DND-41 (cell line): ENCODE measurements around the gene TFCP2L1.

Experiments used
- ATAC-seq: fragments of 200-7000 bp; cut with Tn5 transposase; 3 replicates; pipeline ENCODE4 v1.9.1; 2021; ENCODE audit warnings: low read depth; ENCODE audit not compliant: insufficient read depth
- DNase-seq: peaks from one replicate; pipeline ENCODE4 v3.0.0-alpha.2; 2020
- H2AFZ ChIP-seq: 2 replicates; pipeline ENCODE4 v1.6.0; 2012; ENCODE audit warnings: low read depth, low read length
- H3K27ac ChIP-seq: 2 replicates; pipeline ENCODE4 v1.5.1; 2012; ENCODE audit warnings: low read length, inconsistent platforms
- H3K27me3 ChIP-seq: fragments of 200-600 bp; sonication (generic); 2 replicates; pipeline ENCODE4 v1.6.0; 2012; ENCODE audit warnings: low read length, mild to moderate bottlenecking, inconsistent platforms; ENCODE audit not compliant: insufficient read depth, poor library complexity
- H3K36me3 ChIP-seq: 2 replicates; pipeline ENCODE4 v1.5.1; 2012; ENCODE audit warnings: low read length, inconsistent platforms; ENCODE audit not compliant: insufficient read depth
- H3K4me1 ChIP-seq: 2 replicates; pipeline ENCODE4 v1.5.1; 2012; ENCODE audit warnings: mild to moderate bottlenecking, low read length; ENCODE audit not compliant: insufficient read depth
- H3K4me2 ChIP-seq: 2 replicates; pipeline ENCODE4 v1.6.0; 2012; ENCODE audit warnings: mild to moderate bottlenecking, moderate library complexity, low read length, inconsistent platforms; ENCODE audit not compliant: insufficient read depth
- H3K4me3 ChIP-seq, 2 experiments: fragments of 200-600 bp in 1 of 2; shearing (Covaris generic) in 1 of 2; 2 replicates each; pipeline ENCODE4 v1.5.1; 2012 to 2016; ENCODE audit warnings: inconsistent platforms in 2 of 2, low read length in 2 of 2, mild to moderate bottlenecking in 2 of 2, low read depth in 1 of 2, moderate library complexity in 1 of 2
- H3K79me2 ChIP-seq: 2 replicates; pipeline ENCODE4 v1.6.0; 2012; ENCODE audit warnings: low read length, inconsistent platforms; ENCODE audit not compliant: insufficient read depth
- H3K9ac ChIP-seq: 2 replicates; pipeline ENCODE4 v1.6.0; 2012; ENCODE audit warnings: low read depth, mild to moderate bottlenecking, inconsistent platforms, low read length, moderate library complexity
- H3K9me3 ChIP-seq: 2 replicates; pipeline ENCODE4 v1.5.1; 2012; ENCODE audit warnings: low read length, moderate library complexity, mild to moderate bottlenecking, inconsistent platforms; ENCODE audit not compliant: insufficient read depth, severe bottlenecking
- H4K20me1 ChIP-seq: 2 replicates; pipeline ENCODE4 v1.6.0; 2012; ENCODE audit warnings: low read length; ENCODE audit not compliant: insufficient read depth
- EZH2 ChIP-seq: IDR thresholded peaks from 3 replicates; pipeline ENCODE4 v1.6.1; 2012; ENCODE audit warnings: borderline replicate concordance, low read depth, mild to moderate bottlenecking, moderate library complexity, low read length, inconsistent platforms; ENCODE audit not compliant: severe bottlenecking
- TF ChIP-seq, protein P1 (sequence below): IDR thresholded peaks from 2 replicates; pipeline ENCODE4 v1.5.1; 2012; ENCODE audit warnings: borderline replicate concordance, low read length, moderate library complexity, mild to moderate bottlenecking; ENCODE audit not compliant: poor library complexity, severe bottlenecking; ENCODE audit errors: extremely low read depth

TFCP2L1 gene

DNA sequence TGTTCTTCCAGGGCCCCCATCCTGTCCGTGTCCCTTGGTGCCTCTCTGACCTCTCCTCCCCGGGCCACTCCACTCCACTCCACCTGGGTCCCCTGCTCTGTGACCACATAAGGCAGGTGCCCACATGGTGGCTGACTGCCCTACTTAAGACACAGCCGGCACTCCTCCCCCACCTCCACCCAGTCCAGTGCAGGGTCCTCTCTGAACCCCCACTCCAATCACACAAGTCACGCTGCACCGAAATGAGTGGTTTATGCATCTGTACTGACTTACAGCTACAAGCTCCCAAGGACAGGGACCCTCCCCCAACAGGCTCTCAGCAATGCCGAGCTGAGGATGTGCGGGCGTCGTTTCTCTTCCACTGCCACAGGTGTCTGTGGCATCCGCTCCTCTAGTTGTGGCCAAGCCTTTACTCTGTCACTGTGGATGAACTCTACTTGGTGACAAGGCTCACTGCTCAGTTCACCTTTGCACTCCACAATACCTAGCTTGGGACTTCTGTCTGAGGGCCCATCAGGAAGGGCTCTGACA is 48.3 kb downstream of the TFCP2L1 start:
- no peaks in the 10 kb centered on the region for H4K20me1 ChIP-seq
- H3K4me2 ChIP-seq: no peak overlapping the region
- no peaks in the 10 kb centered on the region for H3K9me3 ChIP-seq
- H2AFZ ChIP-seq: no peak overlapping the region
- H3K27ac ChIP-seq: no peak overlapping the region
- DNase-seq (no peak), ATAC-seq (no peak)
- peaks cover 5% of the 10 kb centered on the region for H3K27me3 ChIP-seq
- H3K4me1 ChIP-seq: no peaks in the 10 kb centered on the region
- H3K36me3 ChIP-seq: no peaks in the 10 kb centered on the region
- H3K79me2 ChIP-seq: no peaks in the 10 kb centered on the region
- TF ChIP-seq, protein P1, sequence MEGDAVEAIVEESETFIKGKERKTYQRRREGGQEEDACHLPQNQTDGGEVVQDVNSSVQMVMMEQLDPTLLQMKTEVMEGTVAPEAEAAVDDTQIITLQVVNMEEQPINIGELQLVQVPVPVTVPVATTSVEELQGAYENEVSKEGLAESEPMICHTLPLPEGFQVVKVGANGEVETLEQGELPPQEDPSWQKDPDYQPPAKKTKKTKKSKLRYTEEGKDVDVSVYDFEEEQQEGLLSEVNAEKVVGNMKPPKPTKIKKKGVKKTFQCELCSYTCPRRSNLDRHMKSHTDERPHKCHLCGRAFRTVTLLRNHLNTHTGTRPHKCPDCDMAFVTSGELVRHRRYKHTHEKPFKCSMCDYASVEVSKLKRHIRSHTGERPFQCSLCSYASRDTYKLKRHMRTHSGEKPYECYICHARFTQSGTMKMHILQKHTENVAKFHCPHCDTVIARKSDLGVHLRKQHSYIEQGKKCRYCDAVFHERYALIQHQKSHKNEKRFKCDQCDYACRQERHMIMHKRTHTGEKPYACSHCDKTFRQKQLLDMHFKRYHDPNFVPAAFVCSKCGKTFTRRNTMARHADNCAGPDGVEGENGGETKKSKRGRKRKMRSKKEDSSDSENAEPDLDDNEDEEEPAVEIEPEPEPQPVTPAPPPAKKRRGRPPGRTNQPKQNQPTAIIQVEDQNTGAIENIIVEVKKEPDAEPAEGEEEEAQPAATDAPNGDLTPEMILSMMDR: no peak
- no peak for TF ChIP-seq EZH2
- H3K4me3 ChIP-seq: no peak overlapping the region
- H3K9ac ChIP-seq: no peak overlapping the region

DNA sequence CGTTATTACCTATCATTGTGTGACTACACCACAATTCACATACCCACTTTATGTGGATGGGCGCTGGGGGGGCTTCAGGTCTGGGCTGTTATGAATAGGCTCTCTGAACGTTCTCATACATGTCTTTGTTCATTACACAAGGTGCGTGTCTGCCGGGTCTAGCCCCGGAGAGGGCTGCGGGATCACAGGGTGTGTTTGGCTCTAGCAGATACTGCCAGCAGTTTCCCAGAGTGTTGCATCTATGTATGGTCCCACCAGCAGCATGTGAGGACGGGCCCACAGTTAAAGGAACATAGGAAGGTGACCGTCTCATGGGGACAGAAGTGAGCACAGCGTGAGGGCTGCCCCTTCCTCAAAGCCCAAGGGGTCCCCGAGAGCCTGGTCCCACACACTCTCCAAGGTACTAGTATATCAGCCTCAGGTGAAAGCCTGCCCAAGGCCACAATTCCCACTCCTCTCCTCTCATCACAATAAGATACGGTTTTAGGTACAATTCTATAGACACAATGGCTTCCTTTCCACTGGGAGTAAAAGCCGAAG is 48.8 kb downstream of the TFCP2L1 start:
- Histone ChIP-seq H3K27me3 (peaks cover 5% of the 10 kb centered on the region), H3K27ac (no peak overlapping the region), H2AFZ (no peak overlapping the region)

DNA sequence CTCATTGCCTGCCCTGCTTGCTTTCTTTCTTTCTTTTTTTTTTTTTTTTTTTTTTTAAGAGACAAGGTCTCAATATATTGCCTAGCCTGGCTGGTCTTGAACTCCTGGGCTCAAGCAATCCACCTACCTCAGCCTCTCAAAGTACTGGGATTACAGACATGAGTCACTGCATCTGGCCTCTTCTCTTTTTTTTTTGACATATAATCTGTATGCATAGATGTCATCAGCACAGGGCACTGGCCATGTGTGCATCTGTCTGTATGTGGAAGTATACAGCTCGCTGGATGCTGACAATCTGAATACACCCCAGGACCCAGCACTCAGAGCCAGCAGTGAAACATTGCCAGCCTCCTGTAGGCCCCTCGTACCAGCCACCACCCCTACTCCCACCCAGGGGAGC is 49.5 kb downstream of the TFCP2L1 start:
- no peak overlapping the region for H3K9ac ChIP-seq
- peaks cover 5% of the 10 kb centered on the region for H3K27me3 ChIP-seq
- ATAC-seq (no peak), DNase-seq (no peak)
- no peak for TF ChIP-seq EZH2
- TF ChIP-seq, protein P1: no peak
- H3K79me2 ChIP-seq: no peaks in the 10 kb centered on the region
- H3K9me3 ChIP-seq: no peaks in the 10 kb centered on the region
- no peak overlapping the region for H3K4me3 ChIP-seq
- no peak overlapping the region for H2AFZ ChIP-seq
- no peaks in the 10 kb centered on the region for H4K20me1 ChIP-seq
- H3K36me3 ChIP-seq: no peaks in the 10 kb centered on the region
- H3K4me2 ChIP-seq: no peak overlapping the region
- H3K27ac ChIP-seq: no peak overlapping the region
- no peaks in the 10 kb centered on the region for H3K4me1 ChIP-seq

More for the DNA sequence above, 48.8 kb downstream of the TFCP2L1 start:
- H4K20me1 ChIP-seq: no peaks in the 10 kb centered on the region
- no peaks in the 10 kb centered on the region for H3K79me2 ChIP-seq
- H3K9ac ChIP-seq: no peak overlapping the region
- H3K36me3 ChIP-seq: no peaks in the 10 kb centered on the region
- no peak for DNase-seq
- TF ChIP-seq, protein P1: no peak
- no peak for TF ChIP-seq EZH2
- H3K4me3 ChIP-seq: no peak overlapping the region
- H3K4me2 ChIP-seq: no peak overlapping the region
- ATAC-seq: no peak
- H3K4me1 ChIP-seq: no peaks in the 10 kb centered on the region
- H3K9me3 ChIP-seq: no peaks in the 10 kb centered on the region
